Fibroblast of the conjunctiva (primary cell): ENCODE results near the gene CYBC1.

Experiments used
- DNase-seq: peaks from one replicate; pipeline ENCODE4 v3.0.0-alpha.2; 2010; ENCODE audit warnings: low read depth

CYBC1 gene

DNA sequence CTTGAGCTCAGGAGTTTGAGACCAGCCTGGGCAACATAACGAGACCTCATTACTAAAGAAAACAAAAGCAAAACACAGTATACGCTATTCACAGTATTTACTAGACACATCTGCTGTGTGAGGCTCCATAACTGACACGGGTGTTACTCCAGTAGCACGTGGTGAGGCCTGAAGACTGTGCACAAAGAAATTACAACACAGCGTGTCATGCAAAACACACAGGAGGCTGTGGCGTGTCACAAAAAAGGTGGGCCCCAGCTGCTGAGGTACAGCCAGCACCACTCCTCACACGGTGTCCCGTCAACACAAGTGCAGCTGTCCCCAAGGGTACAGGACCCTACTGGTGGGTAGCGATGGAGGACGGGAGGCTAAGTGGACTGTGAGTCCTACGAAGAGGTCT, 2.7 kb downstream of the CYBC1 start:
- no peak for DNase-seq

DNA sequence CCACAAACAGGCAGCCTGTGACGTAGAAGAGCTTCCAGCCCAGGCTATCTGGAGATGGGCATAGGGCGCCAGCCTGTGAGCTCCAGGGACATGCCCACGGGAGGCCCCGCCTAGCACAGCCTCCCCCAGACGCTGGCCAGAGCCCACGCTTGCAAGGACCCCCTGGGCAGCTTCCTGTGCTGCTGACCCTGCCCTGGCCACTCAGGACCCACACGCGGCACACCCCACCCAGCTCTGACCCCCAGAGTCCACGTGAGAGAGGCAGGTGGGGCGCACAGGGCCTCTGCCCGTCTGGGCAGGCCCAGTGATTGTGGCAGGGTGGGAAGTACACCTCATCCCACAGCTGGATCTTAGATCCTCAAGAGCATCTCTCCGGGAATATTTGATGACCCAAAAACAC, 3.9 kb downstream of the CYBC1 start:
- DNase-seq, result no peak

DNA sequence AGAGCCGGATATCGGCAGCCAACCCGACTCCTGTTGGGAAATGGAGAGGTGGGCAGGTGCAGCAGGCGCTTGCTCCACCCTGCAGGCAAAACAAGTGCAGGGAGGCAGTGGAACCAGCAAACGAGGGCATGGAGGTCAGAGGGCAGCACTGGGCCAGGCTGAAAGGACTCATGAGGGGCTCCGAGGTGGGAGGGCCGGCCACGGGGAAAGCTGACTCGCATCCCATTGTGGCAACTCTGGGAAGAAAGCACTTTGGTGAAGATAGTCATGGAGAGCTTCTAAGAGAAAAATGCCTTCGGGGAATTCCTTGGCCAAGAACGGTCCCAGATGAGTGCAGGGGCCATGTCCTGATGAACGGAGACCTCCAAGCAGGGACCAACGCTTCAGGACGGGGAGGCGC, 4.4 kb downstream of the CYBC1 start:
- no peak for DNase-seq

DNA sequence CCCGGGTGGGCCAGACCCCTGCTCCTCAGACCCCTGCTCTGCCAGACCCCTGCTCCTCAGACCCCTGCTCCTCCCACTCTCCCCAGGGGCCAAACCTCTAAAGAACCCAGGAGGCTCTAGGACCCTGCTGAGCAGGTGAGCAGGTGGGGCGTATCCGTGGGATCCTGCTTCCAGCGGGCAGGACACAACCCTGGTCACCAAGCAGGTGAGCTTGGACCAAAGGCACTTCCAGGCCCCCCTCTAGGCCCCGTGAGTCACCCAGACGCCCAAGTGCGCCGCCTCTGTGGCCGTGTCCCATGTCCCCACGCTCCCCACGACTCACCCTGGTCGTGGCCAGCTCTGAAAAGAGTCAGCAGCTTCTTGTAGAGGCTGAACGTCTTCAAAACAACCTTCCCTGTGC, 5.0 kb downstream of the CYBC1 start:
- DNase-seq, result no peak

DNA sequence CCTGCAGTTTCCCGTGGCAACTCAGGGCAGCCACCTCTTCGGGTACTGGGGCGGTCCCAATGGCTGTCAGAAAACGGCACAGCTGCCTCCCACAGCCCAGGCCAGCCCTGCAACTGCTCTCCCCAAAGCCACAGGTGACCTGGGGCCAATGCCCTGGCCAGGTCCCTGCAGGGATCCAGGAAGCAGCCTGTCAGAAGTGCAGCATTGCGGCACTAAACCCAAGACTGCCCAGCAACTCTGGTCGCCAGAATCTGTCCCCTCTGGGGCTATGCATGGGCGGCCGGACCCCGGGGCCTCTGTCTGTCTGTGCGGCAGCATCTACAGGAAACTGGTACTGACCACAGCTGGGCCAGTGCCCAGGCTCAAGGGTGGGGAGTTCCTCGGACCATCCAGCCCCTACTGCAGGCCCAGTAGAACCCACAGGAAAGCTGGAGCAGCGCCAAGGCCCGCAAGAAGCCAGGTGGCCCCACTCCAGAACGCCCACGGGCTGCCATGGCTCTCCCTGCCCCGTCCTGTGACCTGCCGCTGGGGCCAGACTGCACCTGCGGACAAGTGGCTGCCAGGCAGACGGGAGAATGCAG, 5.5 kb downstream of the CYBC1 start:
- no peak for DNase-seq

DNA sequence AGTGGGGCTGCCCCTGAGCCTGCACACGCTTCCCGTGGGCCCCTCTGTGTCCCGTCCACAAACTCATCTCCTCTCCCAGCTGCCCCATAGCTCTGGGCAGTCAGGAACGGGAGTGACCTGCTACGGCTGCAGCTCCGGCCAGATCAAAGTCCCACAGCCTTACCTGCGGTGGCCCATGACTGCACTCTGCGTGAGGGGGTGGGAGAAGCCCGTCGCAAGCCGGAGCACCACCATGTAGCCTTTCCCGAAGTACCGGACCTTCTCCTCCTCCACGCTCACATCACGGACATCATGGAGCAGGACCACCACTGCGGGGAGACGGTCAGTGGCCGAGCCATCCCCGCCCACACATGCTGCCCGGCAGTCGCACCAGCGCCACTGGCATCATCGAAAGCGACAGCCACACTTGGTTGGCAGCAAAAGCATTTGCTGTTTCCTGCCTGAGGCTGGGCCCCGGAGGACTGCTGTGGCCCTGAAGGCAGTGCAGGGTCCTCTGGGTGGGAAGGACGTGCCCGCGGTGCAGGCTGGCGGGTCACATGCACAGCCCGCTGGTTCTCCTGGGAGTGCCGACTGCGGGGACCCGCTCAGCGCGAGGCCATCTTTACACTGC, 6.2 kb downstream of the CYBC1 start:
- no peak for DNase-seq

DNA sequence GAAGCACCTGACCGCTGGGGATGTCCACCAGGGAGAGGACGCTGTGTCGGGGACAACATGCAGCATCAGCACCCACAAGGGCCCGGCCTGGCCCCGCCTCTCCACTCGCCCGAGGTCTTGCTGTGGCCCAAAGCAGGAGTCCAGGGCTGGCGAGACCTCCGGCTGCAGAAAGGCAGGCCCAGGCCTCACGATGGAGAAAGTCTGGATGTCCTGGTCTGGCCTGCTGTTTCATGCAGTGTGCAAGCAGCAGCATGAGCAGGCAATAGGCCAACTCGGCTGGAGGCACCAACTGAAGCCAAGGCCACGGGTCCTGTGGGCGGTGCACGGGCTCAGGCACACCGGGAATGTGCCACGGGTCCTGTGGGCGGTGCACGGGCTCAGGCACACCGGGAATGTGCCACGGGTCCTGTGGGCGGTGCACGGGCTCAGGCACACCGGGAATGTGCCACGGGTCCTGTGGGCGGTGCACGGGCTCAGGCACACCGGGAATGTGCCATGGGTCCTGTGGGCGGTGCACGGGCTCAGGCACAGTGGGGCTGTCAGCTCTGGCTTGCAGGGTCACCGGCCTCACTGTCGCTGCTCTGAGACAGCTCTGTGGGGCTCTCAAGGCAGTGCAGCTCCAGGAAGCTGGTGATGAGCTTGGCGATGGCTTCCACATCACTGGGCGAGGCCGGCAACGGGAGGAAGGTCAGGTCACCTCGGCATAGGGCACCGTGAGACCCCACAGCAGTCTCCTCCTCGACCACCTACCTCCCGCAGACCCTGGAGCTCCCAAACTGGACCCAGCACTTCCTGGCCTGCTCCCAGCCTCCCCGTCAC, 6.9 kb downstream of the CYBC1 start:
- no peak for DNase-seq

DNA sequence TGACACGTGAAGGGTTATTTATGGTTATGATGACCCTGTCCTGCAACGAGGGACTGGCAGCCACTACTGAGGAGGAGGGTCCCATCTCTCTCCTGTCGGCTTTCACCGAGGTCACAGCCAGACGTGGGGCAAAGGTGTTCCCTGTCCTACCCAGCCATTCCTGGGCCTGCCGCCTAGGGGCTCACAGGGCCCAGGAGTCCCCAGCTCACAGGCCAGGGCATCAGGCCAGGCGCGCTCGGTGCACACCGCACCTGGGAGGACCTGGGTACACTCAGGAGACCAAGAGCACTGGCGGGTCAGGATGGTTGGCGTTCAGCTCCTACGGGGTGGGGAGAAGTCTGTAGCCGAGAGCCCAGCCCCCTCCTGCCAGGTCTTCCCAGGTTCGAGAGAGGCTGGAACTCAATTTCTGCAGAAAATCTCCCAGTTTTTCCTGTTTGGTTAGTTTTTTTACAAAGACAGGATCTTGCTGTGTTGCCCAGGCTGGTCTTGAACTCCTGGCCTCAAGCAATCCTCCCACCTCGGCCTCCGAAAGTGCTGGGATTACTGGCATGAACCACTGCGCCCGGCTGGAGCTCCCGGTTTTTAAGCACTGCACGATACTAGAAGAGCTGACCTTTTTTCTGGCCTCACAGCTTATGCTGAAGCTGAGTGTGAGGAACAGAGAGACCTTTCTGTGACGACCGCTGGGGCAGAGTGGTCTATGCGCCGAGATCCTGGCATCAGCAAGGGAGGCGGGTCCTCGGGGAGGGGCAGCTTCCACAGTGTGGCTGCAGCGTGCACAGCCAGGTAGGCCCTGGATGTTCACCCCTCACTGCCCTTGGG, 7.7 kb downstream of the CYBC1 start:
- DNase-seq, result no peak

DNA sequence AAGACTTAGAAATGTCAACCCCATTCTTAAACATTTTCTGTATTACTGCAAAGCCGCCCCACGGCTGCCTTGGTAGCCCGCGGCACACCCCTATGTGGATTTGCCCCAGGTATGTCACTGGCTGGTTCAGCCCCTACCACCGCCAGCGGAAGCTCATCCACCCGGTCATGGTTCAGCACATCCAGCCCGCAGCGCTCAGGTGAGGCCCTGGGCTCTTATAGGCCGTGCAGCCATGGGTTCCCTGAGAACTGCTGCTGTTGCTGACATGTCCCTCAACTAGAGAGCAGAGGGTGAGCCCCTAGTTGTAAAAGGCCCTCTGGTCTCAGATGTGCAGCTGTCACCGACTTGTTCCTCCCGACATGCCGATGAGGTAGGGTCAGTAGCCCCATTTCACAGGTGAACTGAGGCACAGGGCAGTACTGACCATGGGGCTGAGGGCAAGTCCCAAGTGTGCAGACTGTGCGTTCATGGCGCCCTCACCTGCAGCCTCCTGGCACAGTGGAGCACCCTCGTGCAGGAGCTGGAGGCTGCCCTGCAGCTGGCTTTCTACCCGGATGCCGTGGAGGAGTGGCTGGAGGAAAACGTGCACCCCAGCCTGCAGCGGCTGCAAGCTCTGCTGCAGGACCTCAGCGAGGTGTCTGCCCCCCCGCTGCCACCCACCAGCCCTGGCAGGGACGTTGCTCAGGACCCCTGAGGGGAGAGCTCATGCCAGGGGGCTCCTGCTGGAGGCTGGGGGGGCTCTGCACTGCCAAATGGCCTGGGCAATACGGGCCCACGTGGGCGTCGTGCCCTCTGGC, 8.7 kb downstream of the CYBC1 start:
- no peak for DNase-seq

DNA sequence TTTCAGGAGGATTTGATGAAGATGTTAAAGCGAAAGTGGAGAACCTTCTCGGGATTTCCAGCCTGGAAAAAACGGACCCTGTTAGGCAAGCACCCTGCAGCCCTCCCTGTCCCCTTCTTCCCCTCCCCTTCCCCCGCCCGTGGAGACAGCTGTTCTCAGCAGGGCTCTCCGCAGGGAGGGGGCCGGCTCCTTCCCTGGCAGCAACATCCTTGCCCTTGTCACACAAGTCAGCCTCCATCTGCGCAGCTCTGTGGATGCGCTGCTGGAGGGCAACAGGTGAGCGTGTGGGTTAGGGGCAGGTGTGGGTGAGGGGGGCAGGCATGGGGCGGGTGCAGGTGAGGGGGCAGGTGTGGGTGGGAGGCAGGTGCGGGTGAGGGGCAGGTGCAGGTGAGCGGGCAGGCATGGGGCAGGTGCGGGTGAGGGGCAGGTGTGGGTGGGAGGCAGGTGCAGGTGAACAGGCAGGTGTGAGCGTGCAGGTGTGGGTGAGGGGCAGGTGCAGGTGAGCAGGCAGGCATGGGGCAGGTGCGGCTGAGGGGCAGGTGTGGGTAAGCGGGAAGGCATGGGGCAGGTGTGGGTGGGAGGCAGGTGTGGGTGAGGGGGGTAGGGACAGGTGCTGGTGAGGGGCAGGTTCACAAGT, 9.4 kb downstream of the CYBC1 start:
- no peak for DNase-seq

DNA sequence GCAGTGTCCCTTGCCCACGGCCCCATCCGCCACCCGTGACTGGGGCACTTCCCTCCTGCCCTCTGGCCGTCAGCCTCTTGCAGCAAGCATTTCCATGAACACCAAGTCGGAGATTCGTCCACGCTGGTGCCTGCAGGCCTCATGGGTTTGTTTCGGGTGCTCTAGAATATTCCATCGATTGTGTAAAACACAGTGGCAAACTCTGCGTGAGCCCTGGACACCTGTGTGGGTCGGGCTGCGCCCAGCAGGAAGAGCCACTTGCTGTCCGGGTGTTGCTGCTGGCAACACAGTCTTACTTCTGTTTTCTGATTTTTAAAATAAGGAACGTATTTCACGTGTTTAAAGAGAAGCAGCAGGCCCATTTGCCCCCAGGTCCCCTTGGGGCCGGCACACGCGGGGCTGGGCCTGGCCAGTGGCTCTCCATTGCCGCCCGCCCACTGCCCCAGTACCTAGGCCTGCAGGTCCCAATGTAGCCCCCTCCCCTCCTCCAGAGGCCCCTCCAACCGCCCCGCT, 10.0 kb downstream of the CYBC1 start:
- no peak for DNase-seq

DNA sequence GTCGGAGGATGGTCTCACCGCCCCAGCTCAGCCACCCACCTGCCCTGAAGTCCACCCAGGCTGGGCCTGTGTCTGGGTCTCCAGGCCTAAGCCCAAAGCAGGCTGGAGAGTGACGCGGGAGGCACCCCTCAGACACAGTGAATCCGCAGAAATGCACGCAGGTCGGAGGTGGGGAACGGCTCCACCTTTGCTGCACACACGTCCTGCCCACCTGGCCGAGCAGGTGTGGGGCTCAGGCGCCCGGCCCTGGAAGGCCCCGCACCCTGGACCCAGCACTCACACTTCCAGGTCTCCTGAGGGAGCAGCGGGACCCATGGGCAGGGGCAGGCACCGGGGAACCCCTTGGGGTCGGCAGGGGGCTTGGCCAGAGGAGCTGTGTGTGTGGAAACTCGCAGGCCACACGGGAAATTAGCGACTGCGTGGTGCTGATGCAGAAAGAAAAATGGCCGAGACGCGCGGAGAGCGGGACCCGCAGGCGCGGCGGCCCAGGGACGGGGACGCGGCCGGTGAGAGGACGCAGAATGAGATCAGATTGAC, 10.7 kb downstream of the CYBC1 start:
- DNase-seq, result no peak

DNA sequence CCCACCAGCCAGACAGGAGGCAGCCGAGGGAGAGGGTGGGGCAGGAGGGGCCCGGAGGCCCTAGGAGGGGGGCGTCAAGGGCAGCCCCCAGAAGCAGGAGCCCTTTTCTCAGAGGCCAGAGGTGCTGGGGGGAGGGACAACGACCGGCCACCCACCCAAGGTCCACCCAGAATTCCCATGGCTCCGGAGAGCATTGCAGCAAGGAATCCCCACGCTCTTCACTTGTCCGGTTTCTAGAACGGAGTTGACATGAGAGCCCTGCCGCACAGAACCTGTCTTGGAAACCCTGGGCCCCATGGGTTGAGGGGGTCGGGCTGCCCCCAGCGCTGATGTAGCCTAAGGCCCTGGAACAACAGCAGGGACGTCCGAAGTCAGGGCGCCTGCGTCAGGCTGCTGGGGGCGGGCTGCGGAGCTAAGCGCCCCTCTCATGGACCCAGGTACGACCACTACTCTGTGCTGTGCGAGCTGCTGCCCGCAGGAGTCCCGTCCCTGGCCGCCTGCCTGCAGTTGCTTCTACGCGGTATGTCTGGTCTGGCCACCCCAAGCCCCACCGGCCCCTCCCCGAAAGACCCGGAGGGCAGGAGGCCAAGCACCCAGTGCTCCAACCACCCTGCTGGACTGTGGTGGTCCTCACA, 11.2 kb downstream of the CYBC1 start:
- DNase-seq, result no peak

DNA sequence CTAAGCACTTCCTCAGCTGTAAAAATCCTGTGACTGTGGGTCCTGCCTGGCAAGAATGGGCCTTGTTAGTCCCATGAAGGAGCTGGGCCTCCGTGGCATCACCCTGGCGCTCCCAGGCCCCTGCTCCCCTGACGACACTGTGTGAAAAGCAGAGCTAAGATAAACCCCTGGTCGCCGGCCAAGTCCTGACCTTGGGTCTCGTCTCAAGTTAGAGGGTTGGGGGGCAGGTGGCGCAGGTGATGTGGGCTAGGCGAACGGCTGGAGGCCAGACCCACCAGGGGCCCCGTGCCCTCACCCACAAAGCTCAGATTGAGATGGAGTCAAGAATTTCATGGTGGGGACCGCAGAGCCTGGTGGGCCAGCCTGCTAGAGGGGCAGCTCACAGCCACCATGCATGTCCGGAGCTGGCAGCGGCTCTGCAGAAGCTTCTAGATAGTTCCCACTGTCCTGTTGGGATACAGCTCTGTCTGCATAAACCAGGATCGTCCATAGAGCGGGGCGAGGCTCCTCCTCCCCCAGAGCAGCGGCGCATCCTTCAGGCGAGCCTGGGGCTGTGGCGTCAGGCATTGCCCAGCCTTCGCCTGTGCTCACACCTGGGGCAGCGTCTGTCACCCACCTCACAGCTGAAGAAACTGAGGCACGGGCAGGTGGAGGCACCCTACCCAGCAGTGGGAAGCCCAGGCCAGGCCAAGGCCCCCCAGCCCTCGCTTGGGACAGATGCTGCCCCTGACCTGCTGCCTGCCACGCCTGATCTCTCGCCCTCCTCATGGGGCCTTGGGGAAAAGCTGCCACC, 12.0 kb downstream of the CYBC1 start:
- no peak for DNase-seq

DNA sequence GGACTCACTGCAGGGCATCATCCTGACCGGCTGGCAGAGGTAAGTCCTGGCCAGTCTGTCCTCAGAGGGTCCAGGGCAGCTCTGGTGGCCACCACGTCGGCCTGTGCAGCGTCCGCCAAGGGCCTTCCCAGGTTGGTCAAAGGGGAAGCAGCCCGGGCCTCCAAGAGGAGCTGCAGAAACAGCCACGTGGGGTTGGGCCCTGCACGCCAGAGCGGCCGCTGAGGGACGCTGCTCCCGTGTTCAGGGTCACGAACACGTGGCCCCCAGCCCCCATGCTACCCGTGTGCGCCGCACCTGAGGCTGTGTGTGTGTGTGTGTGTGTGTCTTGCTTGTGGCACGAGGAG, 13.3 kb downstream of the CYBC1 start:
- DNase-seq, result no peak

DNA sequence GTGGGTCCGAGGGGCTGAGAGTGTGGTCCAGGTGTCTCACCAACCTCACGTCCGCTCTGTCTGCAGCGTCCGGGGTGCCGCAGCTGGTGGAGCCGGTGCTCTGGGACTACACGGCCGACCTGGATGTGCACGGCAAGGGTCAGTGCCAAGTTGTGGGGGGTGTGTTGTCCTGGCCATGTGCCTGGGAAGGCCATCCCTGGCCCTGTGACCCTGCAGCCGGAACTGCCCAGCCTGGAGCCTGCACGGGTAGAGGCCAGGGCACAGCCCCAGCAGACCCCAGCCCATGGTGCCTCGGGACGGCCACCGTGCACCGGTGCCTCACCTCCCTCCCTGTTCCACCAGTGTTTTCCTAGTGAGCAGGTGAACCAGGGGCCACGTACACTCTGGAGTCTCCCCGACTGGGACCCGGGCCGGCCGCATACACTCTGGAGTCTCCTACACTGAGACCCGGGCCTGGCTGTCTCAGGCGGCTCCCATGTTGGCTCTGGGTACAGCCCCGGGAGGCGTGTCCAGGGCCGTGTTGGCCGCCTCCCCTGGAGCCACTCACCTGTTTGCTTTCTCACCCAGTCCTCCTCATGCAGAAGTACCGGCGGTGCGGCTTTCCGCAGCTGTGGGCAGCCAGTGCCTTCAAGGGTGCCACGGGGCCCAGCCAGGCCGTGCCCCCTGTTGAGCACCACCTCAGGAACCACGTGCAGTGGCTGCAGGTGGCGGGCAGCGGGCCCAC, 13.8 kb downstream of the CYBC1 start:
- no peak for DNase-seq

DNA sequence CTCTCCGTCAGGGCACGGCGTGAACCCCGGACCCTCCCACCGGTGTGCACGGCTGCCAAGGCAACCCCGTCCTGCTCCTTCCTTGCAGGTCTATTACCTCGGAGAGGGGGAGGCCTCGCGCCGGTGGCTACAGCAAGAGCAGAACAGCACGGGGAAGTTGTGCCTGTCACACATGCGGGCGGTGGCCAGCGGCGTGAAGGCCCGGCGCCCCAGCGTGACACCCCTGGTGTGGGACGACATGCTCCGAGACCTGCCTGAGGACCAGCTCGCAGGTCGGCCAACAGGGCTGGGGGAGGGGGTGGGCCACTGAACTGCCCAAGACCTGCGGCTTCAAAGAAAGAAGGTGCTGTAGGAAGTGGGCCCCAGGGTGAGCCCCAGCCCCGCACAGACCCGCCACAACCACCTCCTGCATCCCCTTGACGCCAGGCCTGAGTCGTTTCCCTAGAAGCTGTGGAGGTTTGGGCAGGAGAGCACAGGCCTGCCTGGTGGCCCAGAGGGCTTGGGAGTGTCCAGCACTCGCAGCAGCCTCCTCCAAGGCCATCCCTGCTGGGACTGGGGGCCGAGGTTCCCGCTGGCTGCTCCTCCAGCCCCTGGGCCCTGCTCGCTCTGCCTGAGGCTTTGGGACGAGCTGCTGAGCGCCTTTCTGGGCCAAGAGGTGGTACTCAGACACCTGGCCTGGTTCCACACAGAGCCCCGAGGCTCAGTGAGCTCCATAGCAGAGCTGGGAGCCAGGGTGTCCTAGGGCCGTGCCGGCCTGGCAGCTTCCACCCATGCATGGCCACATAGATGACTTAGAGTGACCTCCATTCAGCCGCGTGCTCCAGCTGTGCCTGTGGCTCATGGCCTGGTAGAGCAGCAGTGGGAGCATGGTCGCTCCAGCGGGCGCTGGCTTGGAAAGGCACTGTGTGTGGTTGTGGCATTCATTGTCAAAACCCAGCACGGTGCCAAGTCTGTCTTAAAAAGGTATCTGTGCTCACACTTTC, 14.7 kb downstream of the CYBC1 start:
- no peak for DNase-seq

DNA sequence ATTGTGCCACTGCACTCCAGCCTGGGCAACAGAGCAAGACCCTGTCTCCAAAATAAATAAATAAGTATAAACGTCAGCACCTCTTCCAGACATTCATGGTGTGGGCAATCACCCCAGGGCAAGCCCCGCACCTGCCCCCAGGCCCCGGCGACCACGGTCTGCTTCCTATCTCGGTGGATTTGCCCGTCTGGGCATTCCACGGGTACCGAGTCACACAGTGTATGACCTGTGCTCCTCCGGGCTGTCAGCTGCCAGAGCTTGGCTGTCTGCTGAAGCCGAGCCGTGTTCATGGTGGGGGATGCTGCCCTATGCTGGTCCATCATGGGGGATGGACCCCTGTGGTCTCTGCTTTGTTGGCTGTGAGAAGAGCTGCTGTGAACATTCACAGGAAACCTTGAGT, 15.4 kb downstream of the CYBC1 start:
- DNase-seq, result no peak
